Right renal cortex interstitium (tissue), 3 donors: Measurements from ENCODE around the gene SPARCL1. TPM values are rescaled to one million over a fixed set of nuclear protein-coding genes. Genes with fewer than 3 reads are reported as not detected.

Source experiments
- DNase-seq, 3 donors: peaks; one replicate each; pipeline ENCODE4 v3.0.0-alpha.2; 2013; ENCODE audit warnings: low read depth in 3 of 3, low spot score in 2 of 3
- polyA plus RNA-seq, 3 donors: library from polyadenylated mRNA; unstranded; fragments of 120-200 nt; gene quantifications; one replicate each; pipeline ENCODE4 v1.2.1, GENCODE V29; 2013; ENCODE audit not compliant: insufficient read length in 3 of 3

Gene SPARCL1
- polyA plus RNA-seq, 3 donors = 8.6 to 25.5 (median 11.6) TPM

DNA sequence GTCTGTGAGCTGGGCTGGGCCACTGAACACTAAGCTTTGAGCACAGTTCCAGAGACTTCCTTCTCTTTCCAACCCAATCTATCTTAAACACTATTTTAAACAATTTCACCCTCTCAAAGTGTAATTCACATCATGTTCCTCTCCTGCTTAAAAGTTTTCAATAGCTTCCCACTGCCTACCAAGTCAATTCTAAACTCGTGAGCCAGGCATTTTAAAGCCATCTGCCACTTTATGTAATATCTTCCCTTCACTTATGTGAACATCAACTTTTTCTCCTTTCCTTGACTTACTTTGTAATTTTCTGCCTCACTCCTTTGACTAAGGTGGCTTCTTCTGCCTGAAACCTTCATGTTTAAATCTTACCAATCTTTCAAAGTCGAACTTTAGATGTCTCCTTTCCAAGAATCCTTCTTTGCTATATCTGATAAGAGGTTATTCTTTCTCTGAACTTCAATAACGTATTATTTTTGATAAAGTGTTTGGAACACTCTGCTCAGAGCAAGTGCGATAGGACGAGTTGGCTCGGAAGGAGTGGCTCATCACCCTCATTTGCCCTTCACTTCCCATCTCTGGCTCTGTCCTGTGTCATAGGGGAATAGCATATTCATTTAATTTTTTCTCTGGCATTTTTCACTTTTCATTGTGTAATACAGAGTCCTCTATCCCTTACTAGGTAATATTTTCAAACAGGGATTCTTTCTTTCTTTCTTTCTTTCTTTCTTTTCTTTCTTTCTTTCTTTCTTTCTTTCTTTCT lies 13.0 kb upstream of the SPARCL1 start:
- no peak for DNase-seq

- DNase-seq = no peak
Observed at GRCh38 chr4:87541521-87541920, 12.3 kb upstream of the SPARCL1 start.

DNA sequence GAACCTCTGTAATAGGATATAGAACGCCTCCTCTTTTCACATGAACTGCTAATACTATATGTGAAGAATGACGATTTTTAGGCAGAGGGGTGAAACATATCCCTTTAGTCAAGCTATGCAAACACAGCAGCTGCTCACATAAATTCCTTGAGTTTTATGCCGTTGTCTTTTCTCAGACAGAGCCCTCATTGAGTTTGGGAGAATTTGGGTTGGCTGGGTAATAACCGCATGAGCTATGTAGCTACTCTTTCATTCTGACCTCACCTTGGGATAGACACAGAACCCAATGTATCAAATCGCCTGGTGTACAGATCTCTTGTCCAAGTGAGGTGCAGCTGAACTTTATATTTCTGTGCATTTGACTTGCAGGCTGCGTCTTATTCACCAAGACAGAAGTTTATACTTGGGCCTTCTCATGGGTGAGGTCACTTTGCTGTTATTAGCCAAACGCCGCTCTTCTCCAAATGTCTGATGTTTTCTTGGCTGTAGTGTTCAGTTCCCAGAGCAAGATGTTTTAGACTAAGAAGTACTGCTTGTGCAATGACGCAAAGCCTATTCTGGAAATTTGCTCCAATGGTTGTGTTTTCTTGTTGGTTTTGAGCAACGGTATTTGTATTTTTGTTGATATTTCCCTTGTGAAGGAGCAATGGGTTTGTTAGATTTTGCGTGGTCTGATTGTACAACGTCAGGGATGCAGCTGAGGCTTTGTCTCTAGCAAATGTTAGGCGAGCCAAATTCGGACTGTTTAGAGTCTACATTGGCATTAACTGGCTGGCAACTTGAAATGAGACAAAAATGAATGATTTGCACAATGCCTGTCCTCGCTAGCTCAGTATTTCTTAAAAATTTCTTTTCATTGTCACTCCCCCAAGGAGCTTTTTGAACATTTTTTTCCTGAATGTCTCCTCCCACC lies 11.2 kb upstream of the SPARCL1 start:
- no peak for DNase-seq

DNA sequence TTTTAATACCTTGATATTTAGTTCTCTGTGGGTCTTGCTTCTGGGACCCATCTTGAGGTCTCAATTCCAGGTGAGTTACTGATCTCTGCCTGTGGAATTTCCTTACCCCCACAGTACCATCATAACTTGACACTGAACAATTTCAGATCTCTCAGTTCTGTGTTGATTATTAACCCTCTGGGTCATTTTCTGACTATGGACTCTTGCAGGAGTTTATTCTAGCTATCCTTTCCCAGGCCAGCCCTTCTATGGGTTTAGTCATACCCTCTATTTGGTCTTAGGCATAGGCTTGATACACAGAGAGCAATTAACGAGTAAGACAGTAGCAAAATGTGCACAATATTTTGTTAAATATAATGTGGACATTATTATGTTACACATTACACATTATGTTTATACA lies 3.7 kb upstream of the SPARCL1 start:
- no peak for DNase-seq

- DNase-seq = no peak
Observed at GRCh38 chr4:87532109-87532508, 2.9 kb upstream of the SPARCL1 start.

- no peak for DNase-seq
Observed at GRCh38 chr4:87531621-87532020, 2.4 kb upstream of the SPARCL1 start.

- no peak for DNase-seq
Observed at GRCh38 chr4:87530868-87531267, 1.7 kb upstream of the SPARCL1 start.

- DNase-seq = no peak
Observed at GRCh38 chr4:87530229-87530628, 1.1 kb upstream of the SPARCL1 start.

DNA sequence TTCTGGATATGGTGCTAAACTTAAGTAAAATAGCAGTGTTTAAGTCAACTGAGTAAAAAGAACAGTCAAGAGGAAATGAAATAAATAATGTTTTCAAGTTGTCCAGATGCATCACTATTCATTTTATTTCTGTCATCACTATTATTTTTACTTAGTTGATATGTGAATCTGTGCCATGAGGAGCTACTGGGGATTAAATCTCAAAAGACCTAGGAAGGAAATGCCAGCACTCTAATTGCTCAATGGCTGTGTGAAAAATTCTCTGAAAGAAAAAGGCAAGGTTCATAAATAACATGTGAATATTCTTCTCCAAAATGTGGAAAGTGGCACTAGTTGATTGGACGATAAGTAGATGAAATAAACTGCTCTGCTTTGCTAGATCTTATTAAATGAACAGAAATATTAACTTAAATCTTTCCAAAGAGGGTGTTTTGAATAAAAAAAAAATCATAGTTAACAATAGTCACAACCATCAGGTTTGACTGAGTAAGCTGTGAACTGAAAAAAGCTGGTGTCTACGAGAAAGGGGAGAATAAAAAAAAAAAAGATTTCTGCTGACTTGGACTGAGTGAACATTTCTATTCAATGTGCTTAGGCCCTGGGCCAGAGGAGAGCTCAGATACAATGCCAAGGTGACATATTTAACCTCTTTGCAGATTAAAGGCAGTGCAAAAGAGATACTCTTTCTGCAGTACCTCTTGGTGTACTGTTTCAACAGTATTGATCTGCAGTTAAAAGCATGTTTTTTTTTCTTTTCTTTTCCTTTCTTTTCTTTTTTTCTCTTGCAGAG lies 1.6 kb downstream of the SPARCL1 start:
- DNase-seq = no peak

GRCh38 chr4:87525636-87526295 lies 3.4 kb downstream of the SPARCL1 start:
- no peak for DNase-seq

DNA sequence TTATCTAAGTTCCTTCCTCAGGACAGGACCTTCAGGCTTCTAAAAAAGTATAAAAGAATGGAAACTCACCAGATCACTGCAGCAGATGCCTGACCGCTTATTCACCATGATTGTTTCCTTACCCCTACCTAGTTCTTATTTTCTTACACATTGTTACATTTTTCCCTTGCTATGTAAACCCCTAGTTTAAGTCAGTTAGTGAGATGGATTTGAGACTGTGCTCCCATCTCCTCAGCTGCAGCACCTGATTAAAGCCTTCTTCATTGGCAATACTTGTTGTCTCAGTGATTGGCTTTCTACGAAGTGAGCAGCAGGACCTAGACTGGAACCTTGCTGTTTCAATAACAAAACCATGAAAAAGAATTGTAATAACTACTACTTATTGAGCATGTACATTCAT lies 4.7 kb downstream of the SPARCL1 start:
- DNase-seq = no peak

GRCh38 chr4:87523307-87523706 lies 5.9 kb downstream of the SPARCL1 start:
- no peak for DNase-seq

GRCh38 chr4:87521757-87522374 lies 7.3 kb downstream of the SPARCL1 start:
- no peak for DNase-seq

GRCh38 chr4:87521319-87521718 lies 7.9 kb downstream of the SPARCL1 start:
- no peak for DNase-seq

DNA sequence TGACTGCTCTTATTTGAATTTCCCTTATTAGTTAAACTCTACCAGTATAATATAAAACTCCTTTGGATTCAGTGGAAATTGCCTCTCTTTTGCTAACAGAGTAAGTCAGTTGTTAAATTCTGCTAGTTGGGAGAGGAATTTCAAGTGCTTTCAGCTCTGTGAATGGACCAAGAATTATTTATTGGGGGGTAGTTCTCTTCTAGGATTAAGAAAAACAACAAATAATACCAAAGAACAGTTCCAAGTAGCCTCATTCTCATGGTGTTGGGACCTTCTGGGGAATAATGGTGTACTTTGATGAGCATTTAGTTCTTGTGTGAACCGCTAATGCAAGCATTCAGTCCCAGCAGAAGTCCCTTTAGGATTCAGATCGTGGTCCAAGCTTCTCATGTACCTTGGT lies 11.6 kb downstream of the SPARCL1 start:
- no peak for DNase-seq

- no peak for DNase-seq
Observed at GRCh38 chr4:87516683-87517082, 12.5 kb downstream of the SPARCL1 start.

DNA sequence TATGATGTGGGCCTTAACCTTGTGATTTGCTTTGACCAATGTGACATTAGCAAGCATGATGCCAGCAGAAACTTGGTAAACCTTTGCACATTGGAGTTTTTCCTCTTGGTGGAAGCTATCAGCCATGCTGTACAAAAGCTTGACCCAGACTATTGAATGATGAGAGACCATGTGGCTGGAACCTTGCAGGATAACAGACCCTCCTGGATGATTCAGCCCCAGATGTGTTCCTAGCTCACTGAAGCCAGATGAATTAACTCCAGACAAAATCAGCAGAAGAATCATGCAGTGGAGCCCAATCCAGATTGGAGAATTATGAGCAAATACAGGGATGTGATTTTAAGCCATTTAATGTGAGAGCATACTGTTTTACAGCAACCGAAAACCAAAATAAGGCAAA lies 16.8 kb downstream of the SPARCL1 start:
- no peak for DNase-seq

- no peak for DNase-seq
Observed at GRCh38 chr4:87511500-87511899, 17.7 kb downstream of the SPARCL1 start.

DNA sequence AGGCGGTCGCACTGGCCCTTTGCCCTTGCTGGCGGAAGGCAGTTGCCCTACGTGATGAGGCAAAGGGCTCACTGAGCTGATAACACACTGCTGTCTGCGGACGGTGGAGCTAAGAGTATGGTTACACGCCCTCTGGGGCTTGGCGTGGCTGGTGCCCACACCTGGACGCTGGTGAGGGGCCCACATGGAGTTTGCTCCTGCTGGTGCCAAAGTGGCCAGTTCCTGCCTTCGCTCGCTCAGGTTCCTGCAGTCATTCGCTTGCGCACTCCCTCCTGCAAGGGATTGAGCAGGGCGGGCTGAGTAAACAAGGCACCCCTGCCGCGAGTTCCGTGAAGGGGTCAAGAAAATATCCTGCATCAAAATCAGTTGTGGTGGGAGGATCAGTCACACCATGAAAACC lies 18.4 kb downstream of the SPARCL1 start:
- DNase-seq = no peak
